ENCODE data around the gene NKAP. TPM values are rescaled to one million over a fixed set of nuclear protein-coding genes. Genes with fewer than 3 reads are reported as not detected.

NKAP gene
- total and polyA plus RNA-seq, 2 of the 13 experiments (the other 11 are each of a cell fraction or from before 2014, with no cell fraction given): 3.6 to 6.1 TPM

DNA sequence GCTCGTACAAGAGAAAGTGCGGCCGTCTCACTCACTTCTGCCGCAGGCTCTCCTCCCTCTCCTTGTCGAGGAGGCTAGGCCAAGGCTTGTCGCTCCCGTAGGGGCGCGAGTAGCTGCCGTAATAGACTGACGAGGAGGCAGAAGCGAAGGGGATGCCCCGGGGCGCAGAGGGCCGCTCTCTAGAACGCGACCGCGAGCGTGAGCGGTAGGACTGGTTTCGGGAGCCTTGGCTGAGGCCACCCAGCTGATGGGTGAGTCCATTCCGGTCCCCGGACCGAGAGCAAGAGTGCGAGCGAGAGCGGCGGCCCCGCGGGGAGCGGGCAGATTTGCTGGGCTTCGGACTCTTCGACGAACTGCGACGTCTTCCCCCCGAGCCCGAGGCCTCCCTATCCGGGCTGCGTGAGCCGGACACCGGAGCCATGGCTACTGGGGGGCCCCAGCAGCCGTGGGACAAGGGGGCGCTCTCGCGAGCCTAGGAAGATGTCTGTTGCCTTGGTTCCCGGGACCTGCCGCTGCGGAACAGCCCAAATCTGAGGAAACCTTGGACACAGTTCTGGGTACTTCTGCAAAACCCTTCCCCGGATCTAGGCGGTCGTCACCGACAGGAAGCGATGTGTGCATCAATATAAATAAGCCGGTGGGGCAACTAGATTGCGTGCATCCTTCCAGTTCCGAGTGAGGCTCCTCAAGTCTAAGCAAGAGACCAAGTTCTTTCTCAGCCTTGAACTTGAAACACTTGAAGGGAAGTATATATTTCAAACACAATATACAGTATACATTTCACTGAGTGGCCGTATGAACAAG lies at the start of gene NKAP (continued):
- 0 out of 2 replicates have a peak, but pooled peaks have one; percentile 42 for TF ChIP-seq ARID3A (IDR thresholded peaks at IDR 0.05; ENCODE audit: low read depth, low read length)
- TF ChIP-seq, protein P1, sequence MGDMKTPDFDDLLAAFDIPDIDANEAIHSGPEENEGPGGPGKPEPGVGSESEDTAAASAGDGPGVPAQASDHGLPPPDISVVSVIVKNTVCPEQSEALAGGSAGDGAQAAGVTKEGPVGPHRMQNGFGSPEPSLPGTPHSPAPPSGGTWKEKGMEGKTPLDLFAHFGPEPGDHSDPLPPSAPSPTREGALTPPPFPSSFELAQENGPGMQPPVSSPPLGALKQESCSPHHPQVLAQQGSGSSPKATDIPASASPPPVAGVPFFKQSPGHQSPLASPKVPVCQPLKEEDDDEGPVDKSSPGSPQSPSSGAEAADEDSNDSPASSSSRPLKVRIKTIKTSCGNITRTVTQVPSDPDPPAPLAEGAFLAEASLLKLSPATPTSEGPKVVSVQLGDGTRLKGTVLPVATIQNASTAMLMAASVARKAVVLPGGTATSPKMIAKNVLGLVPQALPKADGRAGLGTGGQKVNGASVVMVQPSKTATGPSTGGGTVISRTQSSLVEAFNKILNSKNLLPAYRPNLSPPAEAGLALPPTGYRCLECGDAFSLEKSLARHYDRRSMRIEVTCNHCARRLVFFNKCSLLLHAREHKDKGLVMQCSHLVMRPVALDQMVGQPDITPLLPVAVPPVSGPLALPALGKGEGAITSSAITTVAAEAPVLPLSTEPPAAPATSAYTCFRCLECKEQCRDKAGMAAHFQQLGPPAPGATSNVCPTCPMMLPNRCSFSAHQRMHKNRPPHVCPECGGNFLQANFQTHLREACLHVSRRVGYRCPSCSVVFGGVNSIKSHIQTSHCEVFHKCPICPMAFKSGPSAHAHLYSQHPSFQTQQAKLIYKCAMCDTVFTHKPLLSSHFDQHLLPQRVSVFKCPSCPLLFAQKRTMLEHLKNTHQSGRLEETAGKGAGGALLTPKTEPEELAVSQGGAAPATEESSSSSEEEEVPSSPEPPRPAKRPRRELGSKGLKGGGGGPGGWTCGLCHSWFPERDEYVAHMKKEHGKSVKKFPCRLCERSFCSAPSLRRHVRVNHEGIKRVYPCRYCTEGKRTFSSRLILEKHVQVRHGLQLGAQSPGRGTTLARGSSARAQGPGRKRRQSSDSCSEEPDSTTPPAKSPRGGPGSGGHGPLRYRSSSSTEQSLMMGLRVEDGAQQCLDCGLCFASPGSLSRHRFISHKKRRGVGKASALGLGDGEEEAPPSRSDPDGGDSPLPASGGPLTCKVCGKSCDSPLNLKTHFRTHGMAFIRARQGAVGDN (CRISPR knock-in tag; IDR thresholded peaks at IDR 0.05): peak; percentile 80
- TF ChIP-seq YEATS4 (CRISPR knock-in tag; IDR thresholded peaks at IDR 0.05; ENCODE audit: borderline replicate concordance): peak; percentile 52; the same call in 1 of the 2 replicates
- peak; percentile 93 for TF ChIP-seq GATAD1 (CRISPR knock-in tag; IDR thresholded peaks at IDR 0.05)
- no peak for TF ChIP-seq RCOR2 (CRISPR knock-in tag; IDR thresholded peaks at IDR 0.05)
- TF ChIP-seq, protein P2, sequence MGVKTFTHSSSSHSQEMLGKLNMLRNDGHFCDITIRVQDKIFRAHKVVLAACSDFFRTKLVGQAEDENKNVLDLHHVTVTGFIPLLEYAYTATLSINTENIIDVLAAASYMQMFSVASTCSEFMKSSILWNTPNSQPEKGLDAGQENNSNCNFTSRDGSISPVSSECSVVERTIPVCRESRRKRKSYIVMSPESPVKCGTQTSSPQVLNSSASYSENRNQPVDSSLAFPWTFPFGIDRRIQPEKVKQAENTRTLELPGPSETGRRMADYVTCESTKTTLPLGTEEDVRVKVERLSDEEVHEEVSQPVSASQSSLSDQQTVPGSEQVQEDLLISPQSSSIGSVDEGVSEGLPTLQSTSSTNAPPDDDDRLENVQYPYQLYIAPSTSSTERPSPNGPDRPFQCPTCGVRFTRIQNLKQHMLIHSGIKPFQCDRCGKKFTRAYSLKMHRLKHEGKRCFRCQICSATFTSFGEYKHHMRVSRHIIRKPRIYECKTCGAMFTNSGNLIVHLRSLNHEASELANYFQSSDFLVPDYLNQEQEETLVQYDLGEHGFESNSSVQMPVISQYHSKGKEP (CRISPR knock-in tag; IDR thresholded peaks at IDR 0.05): no peak
- peak; percentile 73 to 84; a peak in 3 of 4 replicates for TF ChIP-seq HMGXB4 (CRISPR knock-in tag; IDR thresholded peaks at IDR 0.05; ENCODE audit: borderline replicate concordance in 1 of 2, low read depth in 1 of 2)
- no peak for TF ChIP-seq FOSL1 (CRISPR knock-in tag; IDR thresholded peaks at IDR 0.05; ENCODE audit: borderline replicate concordance)
- peak; percentile 43; the same call in 1 of the 2 replicates for TF ChIP-seq MAX (IDR thresholded peaks at IDR 0.05)
- peak; percentile 34; the same call in 1 of the 2 replicates for TF ChIP-seq CEBPG (CRISPR knock-in tag; IDR thresholded peaks at IDR 0.05)
- TF ChIP-seq ZNF496 (CRISPR knock-in tag; IDR thresholded peaks at IDR 0.05; ENCODE audit: insufficient replicate concordance): no peak
- no peak; the same call in 1 of the 2 replicates for TF ChIP-seq ZSCAN9 (CRISPR knock-in tag; IDR thresholded peaks at IDR 0.05; ENCODE audit: borderline replicate concordance)
- TF ChIP-seq HCFC1 (IDR thresholded peaks at IDR 0.05; ENCODE audit: low read depth, low read length): peak; percentile 65
- peak; percentile 64 for TF ChIP-seq POLR2AphosphoS5 (IDR thresholded peaks at IDR 0.05; ENCODE audit: low read depth, low read length)
- peak; percentile 67; the same call in 1 of the 2 replicates for TF ChIP-seq NR2C2 (CRISPR knock-in tag; IDR thresholded peaks at IDR 0.05; ENCODE audit: borderline replicate concordance)
- no peak for TF ChIP-seq EEA1 (CRISPR knock-in tag; IDR thresholded peaks at IDR 0.05; ENCODE audit: borderline replicate concordance)
- TF ChIP-seq IRF2 (CRISPR knock-in tag; IDR thresholded peaks at IDR 0.05): peak; percentile 65; the same call in 1 of the 2 replicates
- no peak for TF ChIP-seq ZSCAN25 (CRISPR knock-in tag; IDR thresholded peaks at IDR 0.05)

Data from HepG2 (cell line).